NCI-H82 treated with DMSO at 0.1 percent for 48 hours (cell line): ENCODE measurements around the gene MOG.
"Not testable (repeated sequence)": the region's sequence is repeated elsewhere in the genome, so short reads cannot be mapped to it uniquely, and the experiment has no call there.

Experiments used
- DNase-seq: peaks from one replicate; lab custom pipeline; 2025; ENCODE audit not compliant: unreplicated experiment; lab: John Stamatoyannopoulos, UW

Gene MOG

GRCh38 chr6:29637247-29637646, 19.6 kb upstream of the MOG start:
- no peak for DNase-seq

DNA sequence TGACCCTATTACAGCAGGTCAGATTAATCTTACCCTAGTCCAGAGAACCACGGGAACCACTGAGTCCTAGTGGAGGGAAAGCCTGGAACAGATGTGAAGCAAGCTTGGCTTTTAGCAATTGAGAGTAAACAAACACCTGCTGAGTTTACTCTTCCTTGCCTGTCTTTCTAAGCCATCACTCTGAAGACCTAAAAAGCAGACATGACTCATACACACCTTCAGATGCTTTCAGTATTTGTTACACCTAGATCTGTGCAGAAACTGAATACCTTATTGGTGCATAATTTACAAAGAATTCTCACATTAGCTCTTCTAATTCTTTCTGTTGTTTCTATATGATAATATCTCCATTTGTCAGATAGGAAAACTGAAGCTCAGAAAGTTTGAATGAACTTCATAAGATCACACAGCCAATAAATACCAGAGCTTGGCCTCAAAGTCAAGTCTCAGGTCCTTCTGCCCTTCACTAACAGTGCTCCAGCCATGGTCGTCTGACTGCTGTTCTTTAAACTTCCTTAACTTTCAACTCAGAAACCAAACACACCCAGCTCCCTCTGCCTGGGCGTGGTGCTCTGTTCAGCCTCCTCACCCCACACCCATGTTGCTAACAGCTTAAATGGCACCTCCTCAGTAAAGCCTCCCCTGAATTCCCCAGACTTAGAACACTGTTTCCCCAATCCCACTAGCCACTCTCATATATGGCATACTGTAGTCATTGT, 15.3 kb upstream of the MOG start:
- DNase-seq: no peak

DNA sequence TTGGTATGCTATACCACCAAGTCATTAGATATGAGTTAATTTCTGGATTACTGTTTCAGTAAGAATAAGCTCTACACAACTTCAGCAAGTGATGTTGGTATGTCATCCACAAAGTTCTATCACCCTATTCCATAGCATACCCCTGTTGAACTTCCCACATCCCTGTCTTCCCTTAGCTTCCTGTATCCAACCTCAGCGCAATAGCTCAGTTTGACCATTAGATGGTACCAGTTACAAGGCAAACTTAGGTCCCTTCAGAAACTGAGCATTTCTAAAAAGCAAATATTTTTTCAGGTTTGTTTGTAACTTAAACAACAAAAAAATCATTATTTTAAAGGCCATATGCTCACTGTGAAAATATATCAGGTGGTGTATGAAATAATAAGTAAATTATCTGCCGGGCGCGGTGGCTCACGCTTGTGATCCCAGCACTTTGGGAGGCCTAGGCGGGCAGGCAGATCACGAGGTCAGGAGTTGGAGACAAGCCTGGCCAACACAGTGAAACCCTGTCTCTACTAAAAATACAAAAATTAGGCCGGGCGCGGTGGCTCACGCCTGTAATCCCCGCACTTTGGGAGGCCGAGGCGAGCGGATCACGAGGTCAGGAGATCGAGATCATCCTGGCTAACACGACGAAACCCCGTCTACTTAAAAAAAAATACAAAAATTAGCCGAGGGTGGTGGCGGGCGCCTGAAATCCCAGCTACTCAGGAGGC, 8.8 kb upstream of the MOG start:
- DNase-seq: peak; percentile 28

- peak; percentile 90 for DNase-seq
Measured at GRCh38 chr6:29649701-29650673, 6.9 kb upstream of the MOG start.

DNA sequence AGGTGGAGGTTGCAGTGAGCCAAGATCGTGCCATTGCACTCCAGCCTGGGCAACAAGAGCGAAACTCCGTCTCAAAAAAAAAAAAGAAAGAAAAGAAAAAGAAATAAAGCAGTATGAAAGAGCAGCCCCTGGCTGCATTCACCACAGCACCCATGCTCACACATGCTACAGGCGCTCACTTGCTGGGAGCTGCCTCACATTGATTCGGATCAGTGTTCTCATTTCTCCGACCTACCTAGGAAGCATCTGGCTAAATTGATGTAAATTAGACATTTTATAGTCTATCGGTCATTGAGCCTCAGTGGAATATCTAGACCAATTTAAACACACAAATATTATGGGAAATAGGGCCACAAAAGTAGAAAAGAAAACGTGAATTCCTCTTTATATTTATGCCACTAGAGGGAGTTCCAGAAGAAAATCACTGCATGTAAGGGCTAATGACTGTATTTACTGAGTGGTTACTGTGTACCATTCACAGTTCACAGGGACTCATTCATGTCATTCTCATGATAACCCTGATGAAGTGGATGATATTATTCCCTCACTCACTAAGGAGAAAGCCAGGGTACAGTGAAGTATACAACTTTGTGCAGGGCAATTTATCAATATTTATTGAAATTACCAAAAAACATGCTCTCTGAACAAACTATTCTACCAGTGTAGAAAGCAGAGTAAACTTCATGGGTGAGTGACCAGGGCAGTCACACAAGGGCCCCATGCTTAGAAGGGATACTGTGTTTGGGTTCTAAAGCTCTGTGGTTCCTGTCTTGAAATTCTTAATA, 5.3 kb upstream of the MOG start:
- DNase-seq: peak; percentile 17

GRCh38 chr6:29652198-29652584, 4.7 kb upstream of the MOG start:
- DNase-seq: no peak

- DNase-seq: peak; percentile 85
Measured at GRCh38 chr6:29653452-29654038, 3.3 kb upstream of the MOG start.

- DNase-seq: no peak
Measured at GRCh38 chr6:29655658-29656057, 1.2 kb upstream of the MOG start.

DNA sequence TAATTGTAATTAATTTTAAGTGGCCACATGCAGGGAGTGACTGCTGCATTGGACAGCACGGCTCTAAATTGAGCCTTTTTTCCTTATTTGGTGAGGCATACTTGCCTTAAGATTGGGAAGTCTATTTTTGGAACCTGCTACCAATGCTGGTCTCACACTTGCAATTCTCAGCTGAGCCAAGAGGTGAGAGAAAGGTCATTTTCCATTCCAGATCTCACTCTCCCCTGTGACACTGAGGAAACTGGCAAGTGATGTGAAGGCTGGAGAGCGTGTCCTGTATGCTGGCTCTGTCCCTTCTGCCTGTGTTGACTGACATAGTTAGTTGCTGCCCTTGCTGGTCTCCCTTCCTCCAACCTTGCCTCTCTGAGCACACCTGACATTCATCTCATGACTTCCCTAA, 735 bp upstream of the MOG start:
- DNase-seq: no peak

- no peak for DNase-seq
Measured at GRCh38 chr6:29661071-29661470, 4.2 kb downstream of the MOG start.

GRCh38 chr6:29661502-29662141, 4.7 kb downstream of the MOG start:
- DNase-seq: not testable (repeated sequence)

DNA sequence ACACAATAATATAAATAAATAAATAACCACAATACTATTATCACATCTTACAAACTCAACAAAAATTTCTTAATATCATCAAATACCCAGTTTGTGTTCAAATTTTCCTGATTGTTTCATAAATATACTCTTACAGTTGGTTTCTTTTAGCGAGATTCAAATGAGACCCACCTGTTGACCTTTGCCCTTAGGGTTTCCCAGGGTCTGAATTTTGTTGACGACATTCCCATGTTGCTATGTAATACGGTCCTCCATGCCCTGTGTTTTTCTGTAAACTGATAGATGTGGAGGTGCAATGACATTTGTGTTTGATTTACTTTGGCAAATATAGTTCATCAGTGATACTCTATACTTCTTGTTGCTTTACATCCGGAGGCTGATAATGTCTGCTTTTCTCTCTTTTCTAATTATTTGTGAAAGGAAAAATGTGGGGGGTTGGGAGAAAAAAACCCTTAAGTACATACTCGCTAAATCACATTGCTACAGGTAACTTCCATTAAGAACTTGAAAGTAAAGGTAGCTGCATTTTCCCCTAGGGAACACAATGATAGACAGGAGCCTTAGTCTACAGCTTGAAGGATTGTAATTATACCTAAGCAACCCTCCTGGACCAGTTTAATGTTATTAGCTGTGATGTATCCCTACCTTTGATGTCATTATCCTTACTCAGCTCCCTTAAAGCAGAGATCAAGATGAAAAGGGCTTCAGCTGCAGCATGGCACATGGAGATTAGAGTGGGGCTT, 6.6 kb downstream of the MOG start:
- DNase-seq: peak; percentile 55

DNA sequence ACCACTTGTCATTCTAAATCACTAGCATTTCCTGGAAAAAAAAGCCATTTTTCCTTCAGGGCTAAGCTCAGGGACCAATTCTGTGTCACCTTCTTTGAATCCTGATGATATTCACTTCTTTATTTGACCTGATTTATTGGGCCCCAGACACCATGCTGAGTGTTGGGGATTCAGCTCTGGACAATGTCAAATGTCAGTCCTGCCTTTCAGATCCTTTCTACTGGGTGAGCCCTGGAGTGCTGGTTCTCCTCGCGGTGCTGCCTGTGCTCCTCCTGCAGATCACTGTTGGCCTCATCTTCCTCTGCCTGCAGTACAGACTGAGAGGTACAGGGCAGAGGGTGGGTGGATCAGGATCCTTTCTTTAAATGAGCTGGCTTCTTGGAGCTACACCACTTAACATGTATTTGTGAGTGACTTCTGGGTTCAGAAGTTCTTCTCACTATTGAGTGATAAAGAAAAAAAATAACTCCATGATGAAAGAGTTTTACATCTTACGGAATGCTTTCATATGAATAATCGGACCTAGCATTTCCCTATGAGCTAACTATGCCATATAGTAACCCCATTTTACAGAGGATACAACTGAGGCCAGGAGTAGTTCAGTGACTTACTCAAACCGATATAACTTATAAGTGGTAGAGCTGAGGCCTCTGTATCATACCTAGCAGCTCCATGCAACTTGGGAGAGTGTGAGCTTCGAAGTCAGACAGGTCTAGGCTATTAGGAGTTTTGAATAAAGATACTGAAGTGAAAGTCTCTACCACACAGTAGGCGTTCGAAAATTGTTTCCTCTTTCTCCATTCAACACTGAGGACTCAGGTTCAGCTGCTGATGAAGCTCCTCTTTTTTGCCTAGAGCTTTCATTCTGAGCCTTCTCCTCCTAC, 9.3 kb downstream of the MOG start:
- DNase-seq: no peak

DNA sequence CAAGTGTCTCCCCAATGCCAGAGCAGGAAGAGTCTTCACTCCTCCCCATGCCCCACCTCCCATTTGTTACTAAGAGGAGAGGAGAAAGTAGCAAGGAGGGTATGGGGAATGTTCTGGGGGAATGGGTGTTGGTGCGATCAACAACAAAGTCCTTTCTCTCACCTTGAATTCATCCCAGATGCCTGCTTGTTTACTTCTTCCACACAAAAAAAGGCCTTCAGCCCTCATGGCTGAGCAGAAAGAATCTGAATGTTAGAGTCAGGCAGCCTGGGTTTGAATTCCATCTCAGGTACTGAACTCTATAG, 9.9 kb downstream of the MOG start:
- DNase-seq: no peak

DNA sequence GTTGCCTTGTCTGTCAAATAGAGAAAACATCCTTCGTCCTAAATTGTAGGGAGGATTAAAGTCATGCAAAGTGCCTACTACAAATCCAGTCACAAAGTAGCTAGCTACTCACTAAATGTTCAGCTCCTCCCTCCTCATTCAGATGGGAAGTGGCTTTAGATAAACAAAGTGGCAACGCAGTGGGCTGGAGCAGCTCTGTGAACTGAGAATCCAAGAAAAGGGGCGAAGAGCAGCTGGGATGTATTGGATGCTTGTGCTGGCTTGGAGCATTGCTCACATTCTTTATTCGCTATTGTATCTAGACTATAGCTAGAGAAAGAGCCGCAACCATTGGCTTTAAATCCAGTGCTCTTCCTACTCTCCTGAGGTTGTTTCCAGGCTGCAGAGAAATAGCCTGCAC, 10.3 kb downstream of the MOG start:
- DNase-seq: no peak

GRCh38 chr6:29671026-29671425, 14.1 kb downstream of the MOG start:
- no peak for DNase-seq

- DNase-seq: not testable (repeated sequence)
Measured at GRCh38 chr6:29672116-29672515, 15.2 kb downstream of the MOG start.

- DNase-seq: no peak
Measured at GRCh38 chr6:29673161-29673560, 16.3 kb downstream of the MOG start.
